ENCODE measurements around the gene C6orf89. TPM values are rescaled to one million over a fixed set of nuclear protein-coding genes. Genes with fewer than 3 reads are reported as not detected.

C6orf89 gene
- polyA plus RNA-seq, 3 donors, result 19.2 to 37.5 (median 29.2) TPM

- H3K4me3 Mint-ChIP-seq, result no peak overlapping the region
These were observed 49.4 kb upstream of the C6orf89 start for GRCh38 chr6:36836111-36837021.

DNA sequence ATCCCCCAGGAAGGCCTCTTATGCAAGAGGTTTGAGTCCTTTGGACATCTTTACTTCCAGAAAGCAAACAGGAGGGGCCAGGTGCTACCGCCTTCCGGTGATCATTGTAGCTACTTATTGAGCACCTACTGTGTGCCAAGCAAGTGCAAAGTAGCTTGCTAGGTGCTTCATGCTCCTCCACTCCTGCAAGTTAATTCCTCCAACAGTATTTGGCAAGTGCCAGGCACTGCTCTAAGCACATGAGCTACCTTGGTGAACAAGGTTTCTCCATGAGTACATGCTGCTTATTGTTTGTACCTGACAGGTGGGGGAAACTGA, 48.8 kb upstream of the C6orf89 start:
- H3K9me3 Mint-ChIP-seq, result peaks cover 0 to 15% (median 6%) of the 10 kb centered on the region in 7 donors
- no peak overlapping the region for H3K9ac ChIP-seq (ENCODE audit: insufficient read depth, low read length, poor library complexity, severe bottlenecking)
- no peak overlapping the region for H3K27ac Mint-ChIP-seq
- no peak for DNase-seq
- H3K36me3 ChIP-seq (replicated peaks in 1 of 2; ENCODE audit: control insufficient read depth in 1 of 2, insufficient read depth in 2 of 2, low read length in 2 of 2), result no peaks in the 10 kb centered on the region
- intact Hi-C loops (cut with micrococcal nuclease), result no loop called here
- H3K27me3 ChIP-seq (ENCODE audit: control insufficient read depth in 2 of 2, insufficient read depth in 2 of 2, low read length in 2 of 2), result peaks cover 29 to 46% of the 10 kb centered on the region in 2 donors
- peaks cover 24% of the 10 kb centered on the region for H3K4me1 Mint-ChIP-seq
- H3K36me3 Mint-ChIP-seq, result peaks cover 8 to 15% of the 10 kb centered on the region in 2 donors
- WGBS (ENCODE audit: insufficient coverage), result 100% methylated on average over 2 of the region's 2 CpGs
- TF ChIP-seq, protein P1, sequence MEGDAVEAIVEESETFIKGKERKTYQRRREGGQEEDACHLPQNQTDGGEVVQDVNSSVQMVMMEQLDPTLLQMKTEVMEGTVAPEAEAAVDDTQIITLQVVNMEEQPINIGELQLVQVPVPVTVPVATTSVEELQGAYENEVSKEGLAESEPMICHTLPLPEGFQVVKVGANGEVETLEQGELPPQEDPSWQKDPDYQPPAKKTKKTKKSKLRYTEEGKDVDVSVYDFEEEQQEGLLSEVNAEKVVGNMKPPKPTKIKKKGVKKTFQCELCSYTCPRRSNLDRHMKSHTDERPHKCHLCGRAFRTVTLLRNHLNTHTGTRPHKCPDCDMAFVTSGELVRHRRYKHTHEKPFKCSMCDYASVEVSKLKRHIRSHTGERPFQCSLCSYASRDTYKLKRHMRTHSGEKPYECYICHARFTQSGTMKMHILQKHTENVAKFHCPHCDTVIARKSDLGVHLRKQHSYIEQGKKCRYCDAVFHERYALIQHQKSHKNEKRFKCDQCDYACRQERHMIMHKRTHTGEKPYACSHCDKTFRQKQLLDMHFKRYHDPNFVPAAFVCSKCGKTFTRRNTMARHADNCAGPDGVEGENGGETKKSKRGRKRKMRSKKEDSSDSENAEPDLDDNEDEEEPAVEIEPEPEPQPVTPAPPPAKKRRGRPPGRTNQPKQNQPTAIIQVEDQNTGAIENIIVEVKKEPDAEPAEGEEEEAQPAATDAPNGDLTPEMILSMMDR (IDR thresholded peaks at IDR 0.05), result no peak
- H3K27me3 Mint-ChIP-seq (ENCODE audit: low read depth in 3 of 3), result peaks cover 42 to 51% (median 48%) of the 10 kb centered on the region in 3 donors
- H3K9me3 ChIP-seq (replicated peaks in 1 of 2; ENCODE audit: control insufficient read depth in 1 of 2, insufficient read depth in 1 of 2, low read length in 2 of 2), result peaks cover 0 to 22% of the 10 kb centered on the region in 2 donors
- no peak overlapping the region for H3K4me3 Mint-ChIP-seq
- H3K4me3 ChIP-seq (replicated peaks in 1 of 3; ENCODE audit: low read depth in 2 of 3, low read length in 3 of 3), result no peak overlapping the region
- H4K20me1 ChIP-seq (ENCODE audit: insufficient read depth, low read length), result no peaks in the 10 kb centered on the region
- H3K27ac ChIP-seq (ENCODE audit: low read depth in 1 of 2, low read length in 2 of 2), result no peak overlapping the region
- H3K4me2 ChIP-seq (replicated peaks; ENCODE audit: extremely low read depth, low read length, poor library complexity, severe bottlenecking), result no peak overlapping the region
- peaks cover 16 to 23% of the 10 kb centered on the region in 2 donors for H3K4me1 ChIP-seq (ENCODE audit: control insufficient read depth in 1 of 2, insufficient read depth in 2 of 2, low read length in 2 of 2)
- no peaks in the 10 kb centered on the region for H3K79me2 ChIP-seq (ENCODE audit: insufficient read depth, low read length)
- no peak overlapping the region for H2AFZ ChIP-seq (ENCODE audit: insufficient read depth, low read depth, low read length, poor library complexity, severe bottlenecking)

More at GRCh38 chr6:36836111-36837021, 49.4 kb upstream of the C6orf89 start:
- Histone ChIP-seq H4K20me1 (ENCODE audit: insufficient read depth, low read length) (no peaks in the 10 kb centered on the region), H3K4me2 (replicated peaks; ENCODE audit: extremely low read depth, low read length, poor library complexity, severe bottlenecking) (no peak overlapping the region), H3K27me3 (ENCODE audit: control insufficient read depth in 2 of 2, insufficient read depth in 2 of 2, low read length in 2 of 2) (peaks cover 29 to 45% of the 10 kb centered on the region in 2 donors), H3K9me3 (replicated peaks in 1 of 2; ENCODE audit: control insufficient read depth in 1 of 2, insufficient read depth in 1 of 2, low read length in 2 of 2) (peaks cover 0 to 22% of the 10 kb centered on the region in 2 donors), H3K4me3 (replicated peaks in 1 of 3; ENCODE audit: low read depth in 2 of 3, low read length in 3 of 3) (no peak overlapping the region), H2AFZ (ENCODE audit: insufficient read depth, low read depth, low read length, poor library complexity, severe bottlenecking) (no peak overlapping the region), H3K4me1 (ENCODE audit: control insufficient read depth in 1 of 2, insufficient read depth in 2 of 2, low read length in 2 of 2) (peaks cover 15 to 23% of the 10 kb centered on the region in 2 donors), H3K9ac (ENCODE audit: insufficient read depth, low read length, poor library complexity, severe bottlenecking) (no peak overlapping the region), H3K36me3 (replicated peaks in 1 of 2; ENCODE audit: control insufficient read depth in 1 of 2, insufficient read depth in 2 of 2, low read length in 2 of 2) (no peaks in the 10 kb centered on the region), H3K79me2 (ENCODE audit: insufficient read depth, low read length) (no peaks in the 10 kb centered on the region), H3K27ac (ENCODE audit: low read depth in 1 of 2, low read length in 2 of 2) (no peak overlapping the region)
- Mint-ChIP-seq H3K36me3 (peaks cover 8 to 15% of the 10 kb centered on the region in 2 donors), H3K27me3 (ENCODE audit: low read depth in 3 of 3) (peaks cover 41 to 52% (median 48%) of the 10 kb centered on the region in 3 donors), H3K27ac (no peak overlapping the region), H3K9me3 (peaks cover 0 to 15% (median 6%) of the 10 kb centered on the region in 7 donors), H3K4me1 (peaks cover 23% of the 10 kb centered on the region)
- WGBS (ENCODE audit: insufficient coverage), result 100% methylated on average over 1 of the region's 3 CpGs
- DNase-seq, result no peak
- TF ChIP-seq, protein P1 (IDR thresholded peaks at IDR 0.05), result no peak
- intact Hi-C loops (cut with micrococcal nuclease), result no loop called here

All from CD14-positive monocyte (primary cell).